ENCODE results near the gene KLK15. TPM values are rescaled to one million over a fixed set of nuclear protein-coding genes. Genes with fewer than 3 reads are reported as not detected.

KLK15 gene
- total RNA-seq, 1 donor from 2014 or later = not detected

- no peak for DNase-seq (ENCODE audit: low spot score, unreplicated experiment)
- H3K4me1 Mint-ChIP-seq (ENCODE audit: low read depth) = peaks cover 7% of the 10 kb centered on the region
Observed at GRCh38 chr19:50857366-50857765, 24.0 kb upstream of the KLK15 start.

GRCh38 chr19:50854636-50855410 lies 21.4 kb upstream of the KLK15 start, which contains the start of gene KLK3:
Gene KLK3 (plus strand): TSS chr19:50854915. CDS start chr19:50854956, 41 bp downstream.
- H3K4me3 Mint-ChIP-seq (ENCODE audit: low read depth) = no peak within 1 kb of the TSS
- H3K36me3 Mint-ChIP-seq (ENCODE audit: insufficient read depth) = no peaks in the 10 kb centered on the region
- H3K9me3 Mint-ChIP-seq (ENCODE audit: low read depth) = no peaks in the 10 kb centered on the region
- no peak for TF ChIP-seq CTCF (IDR thresholded peaks at IDR 0.05; ENCODE audit: unreplicated experiment)
- peaks cover 6% of the 10 kb centered on the region for H3K4me1 Mint-ChIP-seq (ENCODE audit: low read depth)
- no peak for DNase-seq (ENCODE audit: low spot score, unreplicated experiment)
- H3K27me3 Mint-ChIP-seq = peaks cover 63% of the 10 kb centered on the region
- peak within 1 kb of the TSS; percentile 2 for H3K27ac Mint-ChIP-seq

More at GRCh38 chr19:50857366-50857765, 24.0 kb upstream of the KLK15 start:
- Mint-ChIP-seq H3K27me3 (peaks cover 68% of the 10 kb centered on the region), H3K9me3 (ENCODE audit: low read depth) (no peaks in the 10 kb centered on the region), H3K36me3 (ENCODE audit: insufficient read depth) (no peaks in the 10 kb centered on the region), H3K4me3 (ENCODE audit: low read depth) (no peak overlapping the region), H3K27ac (no peak overlapping the region)
- TF ChIP-seq CTCF (IDR thresholded peaks at IDR 0.05; ENCODE audit: unreplicated experiment) = no peak

- DNase-seq (ENCODE audit: low spot score, unreplicated experiment) = no peak
- Mint-ChIP-seq H3K4me3 (ENCODE audit: low read depth) (no peak overlapping the region), H3K27me3 (peaks cover 58% of the 10 kb centered on the region), H3K36me3 (ENCODE audit: insufficient read depth) (no peaks in the 10 kb centered on the region), H3K27ac (no peak overlapping the region), H3K9me3 (ENCODE audit: low read depth) (no peaks in the 10 kb centered on the region), H3K4me1 (ENCODE audit: low read depth) (no peaks in the 10 kb centered on the region)
- TF ChIP-seq CTCF (IDR thresholded peaks at IDR 0.05; ENCODE audit: unreplicated experiment) = no peak
Observed at GRCh38 chr19:50851620-50852019, 18.2 kb upstream of the KLK15 start.

- Mint-ChIP-seq H3K9me3 (ENCODE audit: low read depth) (no peaks in the 10 kb centered on the region), H3K27ac (no peak overlapping the region), H3K4me3 (ENCODE audit: low read depth) (no peak overlapping the region), H3K27me3 (peaks cover 49% of the 10 kb centered on the region), H3K36me3 (ENCODE audit: insufficient read depth) (no peaks in the 10 kb centered on the region), H3K4me1 (ENCODE audit: low read depth) (no peaks in the 10 kb centered on the region)
- TF ChIP-seq CTCF (IDR thresholded peaks at IDR 0.05; ENCODE audit: unreplicated experiment) = no peak
- no peak for DNase-seq (ENCODE audit: low spot score, unreplicated experiment)
Observed at GRCh38 chr19:50850738-50851137, 17.4 kb upstream of the KLK15 start.

GRCh38 chr19:50844296-50844935 lies 11.0 kb upstream of the KLK15 start:
- H3K27ac Mint-ChIP-seq = no peak overlapping the region
- no peak overlapping the region for H3K4me3 Mint-ChIP-seq (ENCODE audit: low read depth)
- H3K9me3 Mint-ChIP-seq (ENCODE audit: low read depth) = peaks cover 3% of the 10 kb centered on the region
- no peaks in the 10 kb centered on the region for H3K4me1 Mint-ChIP-seq (ENCODE audit: low read depth)
- TF ChIP-seq CTCF (IDR thresholded peaks at IDR 0.05; ENCODE audit: unreplicated experiment) = no peak
- peaks cover 69% of the 10 kb centered on the region for H3K27me3 Mint-ChIP-seq
- DNase-seq (ENCODE audit: low spot score, unreplicated experiment) = no peak
- H3K36me3 Mint-ChIP-seq (ENCODE audit: insufficient read depth) = no peaks in the 10 kb centered on the region
